GM18867 (cell line): ENCODE data around the gene TSSC4.

ENCODE experiments used
- ATAC-seq: cut with Tn5 transposase; IDR thresholded peaks from one replicate; pipeline ENCODE4 v1.9.1; 2021; ENCODE audit warnings: mild to moderate bottlenecking, moderate library complexity; ENCODE audit not compliant: unreplicated experiment

Gene TSSC4

DNA sequence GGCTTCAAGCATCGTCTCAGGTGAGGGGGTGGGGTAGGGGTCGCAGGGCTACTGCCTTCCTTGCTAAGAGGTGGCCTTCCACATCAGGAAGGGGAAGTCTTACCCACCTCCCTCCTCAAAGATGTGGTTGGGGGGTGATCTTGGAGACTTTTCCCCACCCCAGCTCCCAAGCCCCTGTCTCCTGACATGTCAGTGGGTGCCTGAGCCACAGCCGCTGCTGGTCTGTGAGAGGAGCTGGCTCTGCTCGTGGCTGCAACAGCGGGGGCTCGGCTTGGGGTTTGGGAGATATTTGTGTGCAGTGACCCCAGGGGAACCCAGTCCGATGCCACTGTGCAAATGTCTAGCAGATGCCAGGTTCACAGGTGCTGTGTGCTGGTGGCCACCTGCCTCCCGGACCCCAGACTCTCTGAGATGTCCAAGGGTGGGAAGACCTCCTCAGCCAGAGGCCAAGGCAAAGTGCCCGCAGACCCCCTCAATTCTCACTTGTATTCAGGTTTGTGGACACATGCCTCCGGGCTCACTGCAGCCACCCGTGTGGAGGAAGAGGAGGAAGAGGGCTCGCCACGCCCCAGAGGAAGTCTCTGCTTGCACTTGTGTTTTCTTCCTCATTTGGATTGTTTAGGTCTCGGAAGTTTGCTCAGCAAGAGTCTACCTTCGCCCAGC is 46.2 kb downstream of the TSSC4 start:
- no peak for ATAC-seq

DNA sequence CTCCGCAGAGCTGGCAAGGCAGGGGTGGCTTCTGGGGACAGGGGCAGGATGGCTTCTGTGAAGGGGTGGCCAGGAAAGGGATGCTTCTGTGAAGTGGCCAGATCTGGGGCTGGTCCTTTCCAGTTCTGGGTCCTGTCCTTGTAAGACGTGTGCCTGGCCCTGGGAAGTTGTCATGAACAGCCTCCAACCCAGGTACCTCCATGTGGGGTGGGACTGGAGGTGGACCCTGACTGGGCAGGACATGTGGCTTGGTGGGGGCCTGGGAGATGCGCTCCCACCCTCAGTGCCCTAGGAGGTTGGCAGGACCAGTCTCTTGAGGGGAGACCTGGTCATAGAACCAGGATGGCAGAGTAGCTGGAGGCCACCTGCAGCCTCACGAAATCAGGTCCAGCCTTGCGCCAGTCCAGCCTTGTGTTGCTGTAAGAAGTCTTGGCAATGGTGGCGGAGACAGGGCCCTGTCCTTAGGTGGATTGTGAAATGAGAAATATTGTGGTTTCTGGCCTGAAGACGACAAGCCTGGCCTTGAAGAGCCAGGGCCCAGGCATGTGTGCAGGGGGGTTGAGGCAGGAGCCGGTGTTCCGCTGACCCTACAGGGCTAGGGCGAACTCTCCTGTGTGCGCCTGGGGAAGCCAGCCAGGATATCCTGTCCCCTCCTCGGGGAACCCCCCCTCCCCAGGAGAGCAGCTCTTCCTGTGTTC is 46.9 kb downstream of the TSSC4 start:
- ATAC-seq: no peak

DNA sequence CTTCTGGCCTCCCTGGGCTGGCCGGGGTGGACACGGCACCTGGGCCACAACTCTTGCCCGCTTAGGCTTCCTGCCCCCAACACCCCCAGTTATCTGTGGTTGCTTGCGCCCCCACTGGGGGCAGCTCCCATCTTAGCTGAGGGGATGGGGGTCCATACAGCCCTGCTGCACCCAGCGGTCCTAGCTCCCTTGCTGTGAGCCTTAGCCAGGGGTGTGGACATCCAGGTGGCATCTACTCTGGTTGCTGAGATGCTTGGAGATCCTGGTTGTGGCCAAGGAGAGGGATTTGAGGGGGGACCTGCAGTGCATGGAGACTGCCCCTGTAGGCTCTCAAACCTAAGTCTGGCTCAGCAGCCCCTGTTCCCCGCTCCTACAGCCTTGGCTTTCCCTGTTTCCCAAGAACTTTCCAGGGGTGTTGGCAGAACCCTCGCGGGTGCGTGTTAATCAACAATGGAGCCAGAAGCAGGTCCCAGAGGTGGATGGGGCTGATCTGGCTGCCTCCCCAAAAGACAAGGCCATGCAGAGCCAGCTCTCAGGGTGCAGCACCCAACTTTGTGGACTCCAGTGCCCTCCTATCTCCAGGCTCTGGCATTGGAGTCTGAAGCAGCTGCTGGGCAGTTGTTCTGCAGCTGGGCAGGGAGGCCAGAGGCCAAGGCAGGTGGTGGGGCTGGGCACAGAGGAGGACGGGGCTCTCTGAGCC is 47.6 kb downstream of the TSSC4 start:
- no peak for ATAC-seq

DNA sequence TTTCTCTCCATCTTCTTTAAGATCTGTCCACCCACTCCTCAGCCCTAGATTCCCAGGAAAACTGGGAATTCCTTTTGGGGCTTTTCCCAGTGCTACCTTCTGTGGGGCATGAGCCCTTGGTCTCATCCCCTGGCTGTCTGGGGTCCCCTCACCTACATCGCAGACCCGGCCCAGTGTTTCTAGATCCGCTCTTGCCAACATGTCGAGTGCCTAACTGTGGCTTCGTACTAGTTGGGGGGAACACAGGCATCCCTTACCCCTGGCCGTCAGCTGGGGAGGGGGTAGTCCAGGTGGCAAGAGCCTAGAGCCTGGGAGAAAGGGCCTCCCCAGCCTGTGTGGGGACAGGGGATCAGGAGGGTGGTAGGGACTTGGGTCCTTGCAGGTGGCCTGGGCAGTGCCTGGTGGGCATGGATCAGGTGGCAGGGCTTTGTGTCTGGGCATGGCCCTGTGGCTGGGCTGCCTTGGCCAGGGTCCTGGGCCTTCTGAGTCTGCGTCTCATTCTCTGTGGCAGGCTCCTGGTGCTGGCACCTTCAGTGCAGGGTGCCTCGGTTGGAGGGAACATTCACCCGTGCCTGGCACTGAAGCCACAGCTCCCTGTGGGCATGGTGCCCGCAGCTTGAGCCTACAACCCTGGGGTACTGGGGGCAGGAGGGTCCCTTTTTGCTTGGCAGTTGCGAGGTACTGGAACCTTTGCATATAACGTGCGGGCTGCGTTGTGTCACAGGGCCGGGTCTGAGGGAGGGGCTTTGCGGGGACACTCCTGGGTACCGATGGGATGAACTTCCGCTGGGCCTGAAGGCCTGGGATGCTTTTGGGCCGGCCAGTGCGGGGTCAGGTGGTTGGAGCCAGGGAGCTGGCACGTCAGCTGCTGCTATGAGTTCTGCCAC is 48.4 kb downstream of the TSSC4 start:
- ATAC-seq: no peak

DNA sequence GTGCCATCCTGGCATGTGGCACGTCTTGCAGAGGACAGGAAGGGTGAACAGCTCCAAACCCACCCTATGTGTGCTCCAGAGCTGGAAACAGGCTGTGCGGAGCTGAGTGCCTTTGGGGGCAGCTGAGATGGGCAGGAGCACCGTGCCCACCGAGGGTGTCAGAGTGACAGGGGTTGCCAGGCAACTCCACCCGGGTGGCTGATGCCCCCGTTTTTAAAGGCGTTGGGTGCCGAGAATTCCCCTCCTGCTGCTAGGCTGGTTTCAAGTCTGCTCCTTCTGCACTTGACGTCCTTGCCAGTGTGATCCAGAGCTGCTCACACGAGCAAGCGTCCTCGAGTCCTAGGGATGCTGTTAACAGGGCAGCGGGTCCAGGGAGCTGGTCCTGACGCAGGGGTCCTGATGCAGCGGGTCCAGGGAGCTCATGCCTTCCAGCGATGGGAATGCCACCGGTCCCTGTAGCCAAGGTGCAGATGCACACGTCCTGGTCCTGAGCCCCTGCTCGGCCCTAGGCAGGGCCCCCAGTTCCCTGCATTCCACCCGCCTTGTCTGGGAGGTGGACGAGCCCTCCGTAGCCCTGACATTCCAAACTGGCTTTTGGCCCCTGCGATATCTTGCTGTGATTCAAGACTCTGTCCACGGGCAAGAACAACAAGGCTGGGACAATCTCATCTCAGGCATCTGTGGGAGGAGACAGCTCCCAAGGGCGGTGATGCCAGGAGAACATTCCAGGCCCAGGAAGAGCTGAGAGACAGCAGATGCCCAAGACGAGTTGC is 49.2 kb downstream of the TSSC4 start:
- ATAC-seq: no peak

DNA sequence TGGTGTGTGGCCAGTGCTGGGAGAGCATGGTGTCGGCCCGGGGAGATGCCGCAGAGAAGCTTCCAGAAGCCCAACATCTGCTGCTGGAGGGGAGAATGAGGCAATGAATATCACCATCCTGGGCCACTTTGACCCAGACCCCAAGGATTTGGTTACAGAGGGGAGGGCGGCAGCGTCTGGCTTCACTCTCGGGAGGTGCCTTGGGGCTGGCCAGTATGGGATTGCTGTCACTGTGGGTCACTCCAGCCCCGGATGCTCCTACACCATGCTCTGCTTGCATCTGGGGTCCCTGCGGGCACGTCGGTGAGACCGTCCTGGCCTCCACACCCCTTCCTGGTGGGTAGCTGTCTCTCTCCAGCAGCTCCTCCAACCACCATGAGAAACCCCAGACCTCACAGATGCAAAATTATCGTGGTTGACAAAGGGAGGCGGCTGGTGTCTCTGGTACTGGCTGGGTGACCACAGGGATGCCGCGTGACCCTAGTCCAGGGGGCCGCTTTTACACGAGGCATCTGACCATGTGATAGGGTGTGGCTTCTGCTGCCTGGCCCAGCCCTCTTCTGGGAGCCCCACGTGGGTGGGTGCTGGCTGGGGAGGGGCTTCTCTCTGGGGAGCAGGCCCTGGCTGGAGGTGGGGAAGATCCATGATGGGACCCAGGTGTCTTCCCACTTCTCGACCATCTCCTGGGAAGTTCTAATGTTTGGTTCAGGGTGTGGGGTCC is 49.9 kb downstream of the TSSC4 start:
- no peak for ATAC-seq

DNA sequence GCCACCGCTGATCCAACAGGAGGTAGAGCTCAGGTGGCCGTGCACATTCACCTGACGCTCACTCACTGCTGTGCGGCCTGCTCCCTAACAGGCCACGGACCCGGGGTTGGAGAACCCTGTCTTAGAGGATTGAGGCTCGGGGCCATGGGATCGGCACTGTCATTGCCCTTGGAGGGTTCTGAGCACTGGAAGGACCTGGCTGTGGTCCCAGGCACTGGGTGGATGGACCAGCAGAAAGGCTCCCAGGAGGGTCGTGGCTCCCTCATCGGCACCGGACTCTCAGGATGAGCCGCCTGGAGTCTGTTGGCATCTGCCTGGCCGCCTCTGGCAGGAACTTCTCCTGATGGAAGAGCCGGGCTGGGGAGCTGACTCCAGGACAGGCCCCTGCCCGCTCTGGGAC is 50.8 kb downstream of the TSSC4 start:
- no peak for ATAC-seq

DNA sequence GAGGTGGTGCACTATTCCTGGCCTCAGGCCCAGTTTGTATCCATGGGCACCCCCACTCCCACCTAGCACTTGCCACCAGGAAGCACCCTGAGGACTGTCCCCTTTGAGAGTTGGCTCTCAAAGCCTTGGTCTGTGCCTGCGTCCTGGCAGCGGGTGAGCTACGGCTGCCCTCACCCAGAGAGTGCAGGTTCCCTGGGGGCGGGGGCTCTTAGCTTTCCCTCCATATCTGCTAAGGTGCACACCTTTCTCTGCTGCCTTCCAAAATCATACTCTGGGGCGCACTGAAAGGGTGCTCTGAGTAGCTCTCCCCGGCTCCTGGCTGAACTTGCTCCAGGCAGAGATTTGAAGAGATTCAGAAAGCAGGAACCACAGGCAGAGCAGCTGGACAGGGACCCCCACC is 51.4 kb downstream of the TSSC4 start:
- ATAC-seq: no peak

DNA sequence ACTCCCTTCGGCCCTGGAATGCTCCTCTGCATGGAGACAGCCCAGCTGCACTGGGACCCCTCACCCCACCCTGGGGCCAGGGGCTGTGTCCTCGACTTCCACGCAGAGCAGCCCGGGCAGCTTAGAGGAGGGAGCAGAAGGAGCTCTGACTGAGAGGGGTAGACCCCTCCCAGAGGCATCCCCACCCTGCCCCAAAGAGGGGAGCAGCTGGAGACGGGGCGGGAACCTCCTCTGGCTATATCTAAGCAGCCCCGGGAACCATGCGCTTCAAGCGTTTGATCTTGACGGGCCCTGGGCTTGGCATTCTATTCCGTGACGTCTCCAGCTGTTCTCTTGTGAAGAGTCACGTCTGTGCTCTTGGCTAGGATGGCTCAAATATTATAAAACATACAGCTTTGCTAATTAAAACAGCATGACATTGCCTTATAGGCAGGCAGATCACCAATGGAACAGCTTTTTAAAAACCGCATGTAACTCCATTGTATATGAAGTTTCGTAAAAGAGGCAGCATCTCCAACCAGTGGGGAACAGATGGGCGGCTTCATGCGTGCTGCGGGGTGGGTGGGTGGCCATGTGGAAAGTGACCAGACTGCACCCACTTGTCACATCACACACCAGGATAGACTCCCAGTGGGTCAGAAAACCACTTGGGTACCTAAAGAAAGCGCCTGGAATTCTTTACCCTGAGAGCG is 51.9 kb downstream of the TSSC4 start:
- ATAC-seq: no peak

DNA sequence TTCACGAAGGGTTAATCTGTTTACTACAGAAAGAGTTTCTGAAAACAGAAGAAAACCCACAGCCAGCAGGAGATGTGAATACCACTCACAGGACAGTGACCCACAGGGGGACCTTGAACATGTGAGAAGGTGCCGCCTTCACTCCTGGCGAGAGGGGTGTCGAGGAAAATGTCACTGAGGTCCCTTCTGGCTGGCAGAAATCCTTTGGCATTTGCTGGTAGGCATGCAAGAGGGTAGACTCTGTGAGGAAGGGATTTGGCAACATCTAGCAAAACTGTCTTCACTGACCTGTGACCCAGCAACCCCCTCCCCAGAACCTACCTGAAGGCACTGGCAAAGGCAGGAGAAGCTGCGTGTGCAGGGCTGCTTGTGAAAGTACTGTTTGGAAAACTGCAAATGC is 52.9 kb downstream of the TSSC4 start:
- ATAC-seq: no peak
